PC-9 (cell line): ENCODE data around the gene CACFD1.

Experiments used
- EZH2 ChIP-seq: fragments of 200-600 bp; sonication (generic); IDR thresholded peaks from 2 replicates; pipeline ENCODE4 v1.8.0; 2017; ENCODE audit warnings: antibody characterized with exemption, low read depth
- TF ChIP-seq, protein P1 (sequence below): fragments of 200-600 bp; sonication (generic); conservative IDR thresholded peaks from 2 replicates; pipeline ENCODE4 v1.6.1; 2017; ENCODE audit warnings: mixed run types, antibody characterized with exemption, mild to moderate bottlenecking, moderate library complexity

DNA sequence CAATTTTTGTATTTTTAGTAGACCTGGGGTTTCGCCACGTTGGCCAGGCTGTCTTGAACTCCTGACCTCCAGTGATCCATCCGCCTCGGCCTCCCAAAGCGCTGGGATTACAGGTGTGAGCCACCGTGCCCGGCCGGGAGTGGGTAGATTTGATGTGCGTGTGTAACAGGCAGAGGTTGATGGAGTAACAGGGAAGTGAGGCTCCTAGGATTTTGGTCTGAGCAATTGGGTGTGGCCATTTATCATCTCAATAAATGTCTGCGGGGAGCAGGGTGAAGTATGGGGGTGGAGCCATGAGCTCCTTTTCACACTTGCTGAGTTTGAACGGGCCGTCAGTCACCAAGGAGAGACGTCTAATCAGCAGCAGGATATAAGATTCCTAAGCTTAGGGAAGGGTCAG, 40.8 kb upstream of the CACFD1 start:
- TF ChIP-seq, protein P1, sequence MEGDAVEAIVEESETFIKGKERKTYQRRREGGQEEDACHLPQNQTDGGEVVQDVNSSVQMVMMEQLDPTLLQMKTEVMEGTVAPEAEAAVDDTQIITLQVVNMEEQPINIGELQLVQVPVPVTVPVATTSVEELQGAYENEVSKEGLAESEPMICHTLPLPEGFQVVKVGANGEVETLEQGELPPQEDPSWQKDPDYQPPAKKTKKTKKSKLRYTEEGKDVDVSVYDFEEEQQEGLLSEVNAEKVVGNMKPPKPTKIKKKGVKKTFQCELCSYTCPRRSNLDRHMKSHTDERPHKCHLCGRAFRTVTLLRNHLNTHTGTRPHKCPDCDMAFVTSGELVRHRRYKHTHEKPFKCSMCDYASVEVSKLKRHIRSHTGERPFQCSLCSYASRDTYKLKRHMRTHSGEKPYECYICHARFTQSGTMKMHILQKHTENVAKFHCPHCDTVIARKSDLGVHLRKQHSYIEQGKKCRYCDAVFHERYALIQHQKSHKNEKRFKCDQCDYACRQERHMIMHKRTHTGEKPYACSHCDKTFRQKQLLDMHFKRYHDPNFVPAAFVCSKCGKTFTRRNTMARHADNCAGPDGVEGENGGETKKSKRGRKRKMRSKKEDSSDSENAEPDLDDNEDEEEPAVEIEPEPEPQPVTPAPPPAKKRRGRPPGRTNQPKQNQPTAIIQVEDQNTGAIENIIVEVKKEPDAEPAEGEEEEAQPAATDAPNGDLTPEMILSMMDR = no peak
- TF ChIP-seq EZH2 = no peak
